Measurements from ENCODE around the gene TGM6.

DNA sequence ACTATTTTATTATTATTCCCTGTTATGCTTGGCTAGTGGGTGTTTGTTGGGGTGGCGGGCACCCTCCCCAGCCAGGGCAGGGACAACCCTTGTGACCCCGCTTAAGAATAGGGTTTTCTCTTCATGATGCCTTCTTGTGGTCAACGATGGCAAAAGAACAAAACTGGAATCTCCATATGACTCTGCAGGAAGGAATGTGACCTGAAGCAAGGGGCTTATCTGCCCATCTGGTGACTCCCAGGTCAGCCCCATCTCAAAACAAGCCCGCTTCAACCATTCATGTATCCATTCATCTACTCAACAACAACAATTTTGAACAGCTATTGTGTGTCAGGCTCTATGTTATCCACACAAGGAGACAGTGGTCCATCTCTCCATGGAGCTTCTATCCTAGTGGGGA, 30.9 kb upstream of the TGM6 start:
- TF ChIP-seq CTCF (conservative IDR thresholded peaks at IDR 0.05; ENCODE audit: low read length) (no peak), EZH2phosphoT487 (IDR thresholded peaks at IDR 0.05; ENCODE audit: borderline replicate concordance) (no peak)

All from Loucy (cell line).